Suprapubic skin (tissue), 3 donors: ENCODE measurements around the gene CYTH2.

Source experiments
- POLR2A ChIP-seq, 2 donors: fragments of 450-650 bp; IDR thresholded peaks; one replicate each; pipeline ENCODE4 v1.6.1; 2017; ENCODE audit warnings: antibody characterized with exemption in 2 of 2, mild to moderate bottlenecking in 2 of 2, moderate library complexity in 2 of 2
- TF ChIP-seq, protein P1 (sequence below), 2 donors: fragments of 200-600 bp in 1 of 2; fragments of 450-650 bp in 1 of 2; sonication (generic) in 1 of 2; IDR thresholded peaks; one replicate each; pipeline ENCODE4 v1.5.1; 2016 to 2019; ENCODE audit warnings: antibody characterized with exemption in 2 of 2, mild to moderate bottlenecking in 1 of 2, moderate library complexity in 1 of 2

DNA sequence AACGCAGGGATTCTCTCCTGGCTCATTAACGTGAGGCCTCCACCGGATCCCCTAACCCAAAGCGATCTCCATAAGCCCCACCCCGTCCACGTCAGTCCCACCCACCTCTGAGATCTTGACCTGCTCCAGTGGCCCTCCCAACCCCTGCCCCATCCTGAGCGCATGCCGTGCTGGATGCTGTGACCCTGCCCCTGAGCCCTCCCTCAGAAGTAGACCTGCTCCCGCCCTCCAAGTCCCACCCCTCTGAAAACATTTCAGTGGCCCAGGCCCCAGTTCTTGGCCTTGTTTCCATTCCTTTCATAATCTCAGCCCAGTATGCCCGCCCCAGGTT lies 22.6 kb downstream of the CYTH2 start:
- TF ChIP-seq, protein P1, sequence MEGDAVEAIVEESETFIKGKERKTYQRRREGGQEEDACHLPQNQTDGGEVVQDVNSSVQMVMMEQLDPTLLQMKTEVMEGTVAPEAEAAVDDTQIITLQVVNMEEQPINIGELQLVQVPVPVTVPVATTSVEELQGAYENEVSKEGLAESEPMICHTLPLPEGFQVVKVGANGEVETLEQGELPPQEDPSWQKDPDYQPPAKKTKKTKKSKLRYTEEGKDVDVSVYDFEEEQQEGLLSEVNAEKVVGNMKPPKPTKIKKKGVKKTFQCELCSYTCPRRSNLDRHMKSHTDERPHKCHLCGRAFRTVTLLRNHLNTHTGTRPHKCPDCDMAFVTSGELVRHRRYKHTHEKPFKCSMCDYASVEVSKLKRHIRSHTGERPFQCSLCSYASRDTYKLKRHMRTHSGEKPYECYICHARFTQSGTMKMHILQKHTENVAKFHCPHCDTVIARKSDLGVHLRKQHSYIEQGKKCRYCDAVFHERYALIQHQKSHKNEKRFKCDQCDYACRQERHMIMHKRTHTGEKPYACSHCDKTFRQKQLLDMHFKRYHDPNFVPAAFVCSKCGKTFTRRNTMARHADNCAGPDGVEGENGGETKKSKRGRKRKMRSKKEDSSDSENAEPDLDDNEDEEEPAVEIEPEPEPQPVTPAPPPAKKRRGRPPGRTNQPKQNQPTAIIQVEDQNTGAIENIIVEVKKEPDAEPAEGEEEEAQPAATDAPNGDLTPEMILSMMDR (IDR thresholded peaks at IDR 0.05): no peak
- no peak for TF ChIP-seq POLR2A (IDR thresholded peaks at IDR 0.05)
